ENCODE results near the gene OBP2A.
"Not testable (repeated sequence)": the region's sequence is repeated elsewhere in the genome, so short reads cannot be mapped to it uniquely, and the experiment has no call there.

OBP2A gene

DNA sequence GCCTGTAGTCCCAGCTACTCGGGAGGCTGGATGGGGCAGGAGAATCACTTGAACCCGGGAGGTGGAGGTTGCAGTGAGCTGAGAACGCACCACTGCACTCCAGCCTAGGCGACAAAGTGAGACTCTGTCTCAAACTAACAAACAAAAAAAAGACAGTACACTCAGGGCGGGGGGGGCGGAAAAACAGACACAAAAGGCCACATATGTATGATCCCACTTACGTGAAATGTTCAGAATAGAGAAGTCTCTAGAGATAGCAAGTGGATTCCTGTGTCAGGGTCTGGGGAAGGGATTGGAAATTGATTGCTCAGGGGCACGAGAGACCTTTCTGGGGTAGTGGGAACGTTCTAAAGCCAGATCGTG lies 33.7 kb upstream of the OBP2A start:
- no peak for DNase-seq

DNA sequence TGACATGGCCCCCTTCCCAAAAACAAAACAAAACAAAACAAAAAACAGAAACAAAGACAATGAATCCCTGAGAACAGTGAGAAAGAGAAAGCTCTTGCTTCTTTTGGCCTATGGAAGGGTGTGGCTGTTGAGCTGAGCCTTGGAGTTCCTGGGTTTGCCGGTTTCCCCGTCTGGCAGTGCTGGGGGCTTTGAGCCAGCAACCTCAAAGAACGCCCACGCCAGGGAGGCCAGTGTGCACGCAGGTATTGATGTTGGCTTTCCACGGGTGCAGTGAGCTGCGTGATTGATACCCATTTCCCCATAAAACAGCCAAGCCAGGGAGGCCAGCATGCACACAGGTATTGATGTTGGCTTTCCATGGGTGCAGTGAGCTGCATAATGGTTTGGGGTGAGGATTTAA lies 33.0 kb upstream of the OBP2A start:
- DNase-seq = no peak

DNA sequence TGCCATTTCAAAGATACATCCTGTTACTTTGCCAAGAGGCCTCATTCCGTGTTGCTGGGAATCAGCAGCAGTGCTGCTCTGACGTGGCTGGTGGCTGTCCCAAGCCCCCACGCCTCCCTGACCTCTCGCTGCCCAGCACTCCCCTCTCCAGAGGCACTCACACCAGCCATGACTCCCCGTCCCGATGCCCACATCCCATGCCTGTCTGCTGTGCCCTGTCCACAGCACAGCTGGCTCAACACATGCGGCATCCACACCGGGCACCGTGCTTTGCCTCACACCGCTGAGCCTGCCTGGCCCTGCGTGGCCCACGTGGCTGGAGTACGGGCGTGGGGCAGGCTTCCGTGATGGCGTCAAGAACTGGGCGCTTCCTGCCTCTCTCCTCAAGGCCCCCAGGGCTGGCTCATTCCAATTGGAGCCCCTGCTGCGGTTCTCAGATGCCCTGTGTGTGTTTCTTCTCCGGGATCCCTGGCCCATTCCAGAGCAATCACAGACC lies 32.5 kb upstream of the OBP2A start:
- DNase-seq = no peak

DNA sequence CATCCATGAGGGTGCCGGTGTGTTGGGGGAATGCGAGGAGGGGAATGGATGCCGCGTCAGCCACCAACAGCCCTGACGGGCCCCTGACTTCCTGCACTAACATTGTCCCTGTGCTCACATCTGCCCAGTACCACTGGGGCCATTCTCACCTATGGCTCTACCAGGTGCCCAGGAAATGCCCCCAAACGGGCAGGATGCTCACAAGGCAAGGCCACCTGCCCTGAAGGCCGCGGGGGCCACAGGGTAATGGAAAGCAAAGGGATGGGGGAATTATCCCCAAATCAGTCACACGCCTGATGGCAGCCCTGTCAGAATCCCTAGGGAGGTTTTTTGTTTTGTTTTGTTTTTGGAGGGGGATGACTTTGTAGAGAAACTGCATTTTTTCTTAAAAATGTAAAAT lies 32.0 kb upstream of the OBP2A start:
- not testable (repeated sequence) for DNase-seq

DNA sequence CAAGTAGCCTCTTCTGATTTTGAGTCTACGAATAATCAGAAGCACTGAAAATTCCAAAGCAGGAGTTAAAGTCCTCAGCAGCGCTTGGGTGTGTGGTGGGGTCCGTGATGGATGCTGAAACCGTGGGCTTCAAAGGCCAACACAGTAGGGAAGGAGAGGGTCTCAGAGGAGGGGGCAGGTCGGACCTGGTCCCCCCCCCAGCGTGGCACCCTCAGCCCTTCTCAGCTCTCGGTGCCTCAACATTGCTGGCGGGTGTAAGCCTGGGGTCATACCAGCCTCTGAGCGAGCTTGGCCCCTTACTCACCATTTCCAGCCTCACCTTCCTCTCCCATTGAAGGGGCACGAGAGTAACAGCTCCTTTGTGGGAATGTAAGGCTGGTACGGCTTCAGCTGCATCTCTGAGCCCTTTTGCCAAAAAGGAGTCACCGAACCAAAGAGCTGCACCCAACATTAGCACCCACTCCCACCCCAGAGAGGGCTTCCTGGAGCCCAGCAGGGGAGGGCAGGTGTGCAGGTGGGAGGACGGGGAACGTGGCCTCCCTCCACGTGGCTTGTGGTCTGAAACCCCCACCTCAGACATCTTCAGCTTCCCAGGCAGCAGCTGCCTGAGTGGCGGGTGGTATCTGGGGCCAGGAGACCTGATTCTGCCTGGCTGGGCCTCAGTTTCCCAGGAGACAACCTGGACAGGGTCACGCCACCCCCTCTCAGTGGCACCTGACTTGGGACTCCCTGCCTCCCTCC lies 31.4 kb upstream of the OBP2A start:
- no peak for DNase-seq

DNA sequence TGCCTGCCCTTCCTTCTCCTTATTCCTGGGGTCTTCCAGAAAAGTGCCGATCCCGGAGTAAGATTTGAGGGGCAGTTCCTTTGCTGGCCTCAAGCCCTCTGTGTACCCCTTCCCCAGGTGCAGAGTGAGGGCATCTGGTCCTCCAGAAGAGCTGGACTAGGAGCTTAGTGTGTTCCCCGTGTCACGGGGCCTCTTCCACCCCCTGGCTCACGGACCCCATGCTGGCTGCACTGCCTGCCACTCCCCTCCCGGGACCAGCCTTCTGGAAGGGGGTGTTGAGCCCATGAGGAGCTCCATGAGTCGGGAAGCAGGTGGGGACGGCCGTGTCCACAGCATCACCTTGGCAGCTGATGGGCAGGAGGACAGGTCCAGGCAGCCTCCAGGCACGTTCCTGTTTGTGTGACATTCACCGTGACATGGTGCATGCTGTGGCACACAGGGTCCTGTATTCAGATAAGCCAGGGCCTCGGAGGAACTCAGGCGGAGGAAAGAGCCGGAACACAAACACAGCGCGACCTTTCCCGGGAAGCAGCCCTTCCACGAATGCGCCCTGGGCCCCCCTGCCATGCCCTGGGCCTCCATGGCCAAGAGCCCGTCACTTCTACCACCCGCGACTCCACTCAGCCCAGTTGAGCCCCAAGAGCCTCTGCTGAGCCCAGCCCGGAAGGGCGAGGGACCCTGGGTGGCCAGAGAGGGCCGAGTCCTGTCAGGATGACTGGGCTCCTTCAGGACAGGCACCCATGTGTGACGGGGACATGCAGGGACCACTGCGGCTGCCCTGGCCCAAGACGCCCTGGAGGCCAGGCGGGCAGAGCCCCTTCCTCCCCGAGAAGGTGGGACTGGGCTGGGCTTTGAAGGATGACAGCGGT lies 30.6 kb upstream of the OBP2A start:
- no peak for DNase-seq

DNA sequence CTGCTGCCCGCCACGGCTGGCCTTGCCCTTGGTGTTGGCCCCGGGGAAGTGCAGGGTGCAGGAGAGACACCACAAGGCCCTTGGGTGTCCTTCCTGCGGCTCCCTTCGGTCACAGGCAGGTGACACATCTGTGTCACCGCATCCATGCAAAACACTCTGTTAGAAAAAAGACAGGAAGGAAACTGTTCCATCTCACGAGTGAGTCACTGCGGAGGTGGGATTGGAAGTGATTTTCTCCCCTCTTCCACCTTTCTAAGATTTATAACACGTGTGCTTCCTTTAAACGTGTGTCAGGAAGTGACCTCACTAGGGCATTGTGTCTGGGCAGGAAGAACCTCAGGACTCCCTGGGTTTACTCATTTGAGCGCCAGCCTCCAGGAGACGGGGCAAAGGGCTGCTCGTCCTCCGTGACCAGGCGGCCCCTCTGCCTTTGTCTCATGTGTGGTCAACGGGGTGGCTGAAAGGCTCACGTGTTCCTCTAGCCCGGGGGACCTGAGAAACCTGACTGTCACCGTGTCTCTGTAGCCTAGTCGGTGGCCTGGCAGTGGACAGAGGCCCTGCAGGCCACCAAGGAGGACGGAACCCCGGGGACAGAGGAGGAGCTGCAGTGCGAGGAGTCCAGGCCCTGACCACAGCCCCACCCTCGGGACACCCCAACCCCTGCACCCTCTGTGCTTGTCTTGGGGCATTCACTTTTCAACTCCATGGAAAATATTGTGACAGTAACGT lies 29.6 kb upstream of the OBP2A start:
- DNase-seq = no peak

DNA sequence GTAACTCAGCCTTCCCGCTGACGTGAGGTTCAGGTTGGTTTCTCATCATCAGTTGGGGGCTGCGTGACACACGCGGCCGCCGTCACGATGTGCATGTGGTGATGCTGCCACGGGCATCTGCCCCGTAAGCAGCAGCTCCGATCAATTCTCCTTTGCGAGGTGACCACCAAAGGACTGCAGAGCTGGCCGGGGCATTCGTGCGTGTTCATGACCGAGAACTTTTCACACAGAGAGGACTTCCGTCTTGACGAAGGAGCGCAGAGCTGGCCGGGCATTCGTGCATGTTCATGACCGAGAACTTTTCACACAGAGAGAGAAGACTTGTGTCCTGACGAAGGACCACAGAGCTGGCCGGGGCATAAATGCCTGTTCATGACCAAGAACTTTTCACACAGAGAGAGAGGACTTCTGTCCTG lies 28.5 kb upstream of the OBP2A start:
- no peak for DNase-seq

DNA sequence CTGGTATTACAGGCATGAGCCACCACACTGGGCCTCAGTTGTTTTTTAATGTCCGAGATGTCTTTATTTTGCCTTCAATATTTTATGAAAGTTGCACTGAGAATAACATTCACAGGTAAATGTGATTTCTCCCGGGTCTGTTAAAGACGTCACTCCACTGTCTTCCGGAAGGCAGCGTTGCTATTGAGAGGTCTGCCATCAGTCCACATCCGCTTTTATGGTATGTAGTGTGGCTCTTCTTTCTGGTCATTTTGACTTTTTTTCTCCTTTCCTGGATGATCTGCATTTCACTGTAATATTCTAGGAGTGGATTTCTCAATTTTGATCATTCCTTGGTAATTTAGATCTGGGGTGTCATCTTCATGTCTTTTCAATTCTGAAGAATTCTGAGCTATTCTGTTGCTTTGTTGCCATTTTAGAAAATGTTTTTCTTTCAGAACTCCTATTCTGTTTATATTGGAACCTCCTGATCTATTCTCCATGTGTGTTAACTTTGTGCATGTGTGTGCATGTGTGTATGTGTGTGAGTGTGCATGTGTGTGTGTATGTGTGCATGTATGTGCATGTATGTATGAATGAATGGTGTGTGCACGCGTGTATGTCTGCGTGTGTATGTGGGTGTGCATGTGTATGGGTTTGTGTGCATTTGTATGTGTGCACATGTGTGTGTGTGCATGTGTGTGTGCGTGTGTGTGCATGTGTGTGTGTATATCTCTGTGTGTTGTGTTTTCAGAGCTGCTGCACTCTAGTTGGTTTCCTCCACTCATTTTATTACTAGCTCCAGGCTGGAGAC lies 26.6 kb upstream of the OBP2A start:
- no peak for DNase-seq

DNA sequence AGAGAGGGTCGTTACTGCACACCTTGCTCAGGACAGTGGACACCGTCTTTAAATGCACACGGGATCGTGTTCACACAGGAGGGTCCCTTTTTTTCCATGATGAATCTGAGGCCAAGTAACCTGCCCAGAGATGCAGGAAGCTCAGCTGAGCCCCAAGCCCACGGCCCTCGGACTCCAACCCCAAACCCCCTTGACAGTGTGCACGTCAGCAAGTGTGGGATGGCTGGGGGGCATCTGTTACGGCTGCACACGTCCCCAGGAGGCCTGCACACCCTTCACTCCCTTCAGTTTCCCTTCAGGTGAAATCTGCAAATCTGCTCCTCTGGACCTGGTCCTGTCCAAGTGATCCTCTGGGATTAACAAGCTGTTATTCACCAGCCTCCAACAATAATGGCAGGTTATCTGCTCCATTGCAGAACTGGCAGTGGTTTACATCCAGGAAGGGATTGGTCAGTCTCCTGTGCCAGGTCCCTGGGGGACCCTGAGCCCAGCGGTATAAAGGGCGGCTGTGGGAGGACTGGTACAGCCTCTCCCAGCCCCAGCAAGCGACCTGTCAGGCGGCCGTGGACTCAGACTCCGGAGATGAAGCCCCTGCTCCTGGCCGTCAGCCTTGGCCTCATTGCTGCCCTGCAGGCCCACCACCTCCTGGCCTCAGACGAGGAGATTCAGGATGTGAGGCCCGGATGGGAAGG lies 24.9 kb upstream of the OBP2A start, which contains the start of gene LCN1:
TSS of gene LCN1 (plus strand) at position 525 of the 692 bp plus-strand sequence. CDS start at position 583, 58 bp downstream.
- no peak for DNase-seq

DNA sequence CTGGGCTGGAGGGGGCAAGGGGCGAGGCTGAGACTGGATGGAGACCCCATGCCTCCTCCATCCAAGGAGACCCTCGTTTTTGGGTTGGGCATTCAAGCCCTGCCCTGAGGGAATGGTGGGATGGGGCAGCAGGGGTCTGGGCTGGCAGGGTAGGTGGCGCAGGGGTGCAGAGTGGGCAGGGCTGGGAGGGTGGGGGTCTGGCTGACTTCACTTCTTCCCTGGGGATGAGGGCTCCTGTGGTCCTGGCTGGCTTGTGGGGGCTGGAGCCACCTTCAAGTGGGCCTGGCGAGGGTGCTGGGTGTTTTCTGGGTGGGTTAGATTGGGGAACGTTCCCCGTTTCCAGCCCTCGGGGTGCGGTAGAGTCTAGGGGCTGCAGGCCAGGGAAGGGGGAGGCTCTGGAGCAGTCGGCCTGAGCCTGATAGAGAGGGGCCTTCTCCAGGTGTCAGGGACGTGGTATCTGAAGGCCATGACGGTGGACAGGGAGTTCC lies 24.3 kb upstream of the OBP2A start:
- no peak for DNase-seq

DNA sequence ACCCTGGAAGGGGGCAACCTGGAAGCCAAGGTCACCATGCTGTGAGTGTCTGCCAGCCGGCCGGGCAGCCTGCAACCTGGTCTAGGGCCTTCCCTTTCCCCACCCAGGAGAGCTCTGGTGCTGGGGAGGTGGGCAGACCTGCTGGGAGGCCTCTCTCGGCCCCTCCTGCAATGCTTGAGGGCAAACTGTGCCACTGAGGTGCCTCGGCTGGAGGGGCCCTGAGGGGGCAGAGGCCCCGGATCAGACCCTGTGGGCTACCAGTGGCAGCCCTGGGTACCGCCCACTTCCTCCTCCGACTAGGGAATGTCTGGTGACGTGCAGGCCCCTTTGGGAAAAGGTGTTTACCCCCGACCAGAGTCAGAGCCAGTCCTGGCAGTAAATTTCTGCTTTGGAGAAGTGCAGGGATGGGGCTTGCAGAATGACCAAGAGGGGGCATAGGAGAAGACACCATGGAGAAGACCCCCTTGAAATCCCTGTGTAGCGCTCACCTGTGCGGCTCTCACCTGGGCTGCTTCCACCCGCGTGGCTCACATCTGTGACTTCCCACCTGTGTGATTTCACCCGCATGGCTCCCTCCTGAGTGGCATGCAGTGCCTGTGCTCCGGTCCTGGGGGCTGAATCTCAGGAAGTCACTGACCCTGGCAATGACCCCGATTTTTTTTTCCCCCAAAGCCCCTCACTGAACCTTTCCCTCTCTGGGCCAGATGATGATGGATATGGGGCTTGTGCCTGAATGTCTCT lies 23.6 kb upstream of the OBP2A start:
- DNase-seq = no peak

DNA sequence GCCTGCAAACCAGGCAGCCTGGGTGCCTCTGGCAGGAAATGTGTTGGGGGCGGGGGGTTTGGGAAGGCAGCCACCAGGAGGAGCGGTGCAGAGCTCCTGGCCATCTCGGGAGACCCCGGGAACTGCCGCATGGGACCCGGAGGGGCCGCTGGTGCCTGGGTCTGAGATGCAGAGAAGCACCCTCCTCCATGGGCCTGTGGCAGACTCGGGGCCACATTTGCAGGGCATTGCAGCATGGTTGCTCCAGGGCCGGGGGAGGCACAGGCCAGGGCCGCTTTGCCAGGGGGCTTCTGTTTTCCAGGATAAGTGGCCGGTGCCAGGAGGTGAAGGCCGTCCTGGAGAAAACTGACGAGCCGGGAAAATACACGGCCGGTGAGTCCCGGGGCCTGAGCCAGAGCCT lies 23.0 kb upstream of the OBP2A start:
- DNase-seq = no peak

DNA sequence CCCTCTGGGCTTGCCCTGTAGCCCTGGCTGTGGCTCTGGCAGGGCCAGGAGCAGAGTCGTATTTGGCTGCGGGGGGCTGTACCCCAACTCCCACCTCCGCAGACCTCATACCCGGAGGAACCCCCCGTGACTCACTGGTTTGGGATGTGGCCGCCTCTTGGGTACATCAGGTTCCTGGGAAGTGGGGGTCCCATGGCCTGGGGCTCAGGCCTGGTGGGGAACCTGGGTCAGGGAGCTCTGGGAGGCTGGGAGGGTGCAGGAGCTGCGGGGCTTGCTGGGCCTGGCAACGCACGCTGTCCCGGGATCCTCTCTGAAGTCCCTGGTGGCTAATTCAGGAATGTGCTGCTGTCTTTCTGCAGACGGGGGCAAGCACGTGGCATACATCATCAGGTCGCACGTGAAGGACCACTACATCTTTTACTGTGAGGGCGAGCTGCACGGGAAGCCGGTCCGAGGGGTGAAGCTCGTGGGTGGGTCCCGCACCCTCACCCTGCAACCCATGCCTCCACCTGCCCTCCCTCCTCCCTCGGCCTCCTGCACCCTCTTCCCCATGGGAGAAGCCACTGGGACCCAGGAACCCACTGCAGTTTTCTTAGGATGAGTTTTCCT lies 22.3 kb upstream of the OBP2A start:
- DNase-seq = no peak

DNA sequence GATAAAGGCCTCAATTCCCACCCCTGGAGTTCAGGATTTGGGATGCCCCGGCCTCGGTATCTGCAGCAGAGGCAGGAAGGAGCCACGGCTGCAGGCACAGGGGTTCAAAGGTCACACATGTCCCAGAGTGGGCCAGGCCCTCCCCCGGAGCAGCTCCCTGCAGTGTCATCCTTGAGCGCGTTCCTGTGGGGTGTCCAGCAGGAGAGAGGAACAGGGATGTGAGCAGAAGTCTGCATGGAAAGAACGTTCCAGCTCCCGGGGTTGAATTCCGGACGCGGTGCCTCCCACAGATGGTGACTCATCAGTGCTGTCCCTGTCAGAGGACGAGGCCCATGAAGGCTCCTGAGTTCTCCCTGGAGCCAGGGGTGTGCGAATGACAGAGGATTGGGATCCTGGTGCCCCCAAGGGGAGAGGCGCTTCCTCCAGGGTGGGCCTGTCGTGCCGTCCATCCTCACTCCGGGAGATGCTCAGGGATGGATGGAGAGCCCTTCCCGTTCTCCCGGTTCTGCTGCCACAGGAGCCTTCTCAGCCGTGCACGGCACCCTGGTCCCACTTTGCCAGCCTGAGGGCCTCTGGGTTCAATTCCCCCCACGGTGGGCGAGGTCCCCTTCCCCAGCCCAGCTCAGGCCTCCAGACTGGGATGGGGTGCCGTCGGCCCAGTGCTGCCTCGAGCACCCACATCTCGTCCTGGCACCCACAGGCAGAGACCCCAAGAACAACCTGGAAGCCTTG lies 21.6 kb upstream of the OBP2A start:
- no peak for DNase-seq

DNA sequence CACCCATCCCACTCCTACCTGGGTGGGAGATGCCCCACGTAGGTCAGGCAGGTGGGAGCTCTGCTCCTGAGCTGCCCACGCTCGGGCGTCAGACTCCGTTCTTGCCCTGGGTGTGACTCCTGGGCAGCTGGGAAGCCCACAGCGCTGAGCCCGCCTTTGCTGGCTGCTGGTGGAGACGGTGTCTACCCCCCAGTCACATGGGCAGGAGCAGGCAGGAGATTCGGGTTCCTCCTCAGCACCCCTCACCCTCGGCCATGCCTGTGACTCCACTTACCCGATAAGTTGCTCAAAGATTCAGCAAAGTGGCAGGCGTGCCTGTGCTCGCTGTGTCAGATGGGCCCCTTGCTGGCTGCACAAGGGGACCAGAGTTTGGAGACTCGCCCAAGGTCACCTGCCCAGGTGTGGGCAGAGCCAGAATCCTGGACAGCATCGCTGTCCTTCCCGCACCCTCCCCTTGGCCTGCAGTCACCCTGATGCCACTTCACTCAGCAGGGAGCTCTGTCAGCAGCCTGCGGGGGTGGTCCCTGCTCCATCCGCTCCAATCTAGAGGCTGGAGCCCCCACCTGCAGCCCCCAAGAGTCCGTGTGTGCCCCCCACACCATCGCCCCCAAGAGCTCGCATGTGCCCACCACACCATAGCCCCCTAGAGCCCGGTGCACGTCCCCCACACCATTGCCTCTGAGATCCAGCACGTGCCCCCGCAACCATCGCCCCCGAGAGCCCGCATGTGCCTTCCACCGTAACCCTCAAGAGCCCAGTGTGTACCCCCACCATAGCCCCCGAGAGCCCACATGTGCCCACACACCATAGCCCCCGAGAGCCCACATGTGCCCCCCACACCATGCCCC lies 20.5 kb upstream of the OBP2A start:
- DNase-seq = no peak

DNA sequence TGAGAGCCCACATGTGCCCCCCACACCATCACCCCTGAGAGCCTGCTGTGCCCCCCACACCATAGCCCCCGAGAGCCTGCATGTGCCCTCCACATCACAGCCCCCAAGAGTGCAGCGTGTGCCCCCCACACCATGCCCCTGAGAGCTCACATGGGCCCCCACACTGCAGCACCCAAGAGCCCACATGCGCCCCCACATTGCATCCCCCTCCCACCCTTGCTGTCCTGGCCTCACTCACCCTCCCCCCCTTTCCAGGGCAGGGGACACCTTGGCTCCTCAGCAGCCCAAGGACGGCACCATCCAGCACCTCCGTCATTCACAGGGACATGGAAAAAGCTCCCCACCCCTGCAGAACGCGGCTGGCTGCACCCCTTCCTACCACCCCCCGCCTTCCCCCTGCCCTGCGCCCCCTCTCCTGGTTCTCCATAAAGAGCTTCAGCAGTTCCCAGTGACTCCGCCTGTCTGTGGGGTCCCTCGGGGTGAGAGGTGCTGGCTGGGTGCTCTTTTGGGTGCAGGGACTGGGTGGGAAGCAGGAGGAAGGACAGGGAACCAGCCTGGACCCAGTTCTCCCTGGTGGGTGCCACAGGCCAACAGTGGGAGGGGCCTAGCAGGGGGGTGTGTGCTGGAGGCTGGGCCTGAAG lies 19.7 kb upstream of the OBP2A start:
- no peak for DNase-seq
